HG03565 (cell line): ENCODE measurements around the gene RRP15.
A peak's percentile ranks its signal among the peaks of the same experiment; 100 is the strongest.

ENCODE experiments used
- ATAC-seq: cut with Tn5 transposase; IDR thresholded peaks from one replicate; pipeline ENCODE4 v1.9.1; 2021; ENCODE audit warnings: mild to moderate bottlenecking, moderate library complexity; ENCODE audit not compliant: unreplicated experiment

Gene RRP15

GRCh38 chr1:218357893-218358232, 72.8 kb downstream of the RRP15 start:
- no peak for ATAC-seq

DNA sequence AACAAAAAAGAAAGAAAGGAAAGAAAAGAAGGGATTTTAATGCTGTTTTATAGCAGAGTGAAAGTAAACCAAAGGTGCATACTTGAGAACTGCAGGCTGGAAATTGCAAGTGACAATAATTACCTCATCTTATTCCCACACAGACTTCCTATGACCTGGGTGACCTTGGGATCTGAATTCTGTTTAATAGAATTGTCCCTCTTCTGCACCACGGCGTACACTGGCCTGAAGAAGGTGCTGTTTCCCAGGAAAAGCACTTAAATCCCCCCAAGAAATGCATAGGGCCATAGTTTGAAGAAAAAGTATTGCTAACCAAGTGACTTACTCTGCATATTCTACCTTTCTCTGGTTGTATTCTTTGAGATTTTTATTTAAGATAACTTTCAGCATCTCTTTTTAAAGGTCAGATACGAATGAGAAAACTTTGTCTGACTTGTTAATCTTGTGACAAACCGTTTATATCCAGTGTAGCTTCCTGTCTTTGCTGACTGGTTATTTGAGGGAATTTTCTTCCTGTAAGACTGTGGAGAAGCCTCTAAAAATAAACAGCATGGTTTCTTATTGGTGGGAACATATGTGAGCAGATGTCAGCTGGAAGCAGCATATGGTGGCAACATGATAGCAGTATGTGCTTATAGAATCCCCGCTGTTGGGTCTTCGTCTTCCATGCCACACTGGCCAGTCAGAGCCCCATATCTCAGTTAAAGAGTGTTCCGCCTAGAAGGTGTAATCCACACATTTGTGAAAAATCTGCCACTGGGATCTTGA, 76.4 kb downstream of the RRP15 start:
- ATAC-seq = no peak

DNA sequence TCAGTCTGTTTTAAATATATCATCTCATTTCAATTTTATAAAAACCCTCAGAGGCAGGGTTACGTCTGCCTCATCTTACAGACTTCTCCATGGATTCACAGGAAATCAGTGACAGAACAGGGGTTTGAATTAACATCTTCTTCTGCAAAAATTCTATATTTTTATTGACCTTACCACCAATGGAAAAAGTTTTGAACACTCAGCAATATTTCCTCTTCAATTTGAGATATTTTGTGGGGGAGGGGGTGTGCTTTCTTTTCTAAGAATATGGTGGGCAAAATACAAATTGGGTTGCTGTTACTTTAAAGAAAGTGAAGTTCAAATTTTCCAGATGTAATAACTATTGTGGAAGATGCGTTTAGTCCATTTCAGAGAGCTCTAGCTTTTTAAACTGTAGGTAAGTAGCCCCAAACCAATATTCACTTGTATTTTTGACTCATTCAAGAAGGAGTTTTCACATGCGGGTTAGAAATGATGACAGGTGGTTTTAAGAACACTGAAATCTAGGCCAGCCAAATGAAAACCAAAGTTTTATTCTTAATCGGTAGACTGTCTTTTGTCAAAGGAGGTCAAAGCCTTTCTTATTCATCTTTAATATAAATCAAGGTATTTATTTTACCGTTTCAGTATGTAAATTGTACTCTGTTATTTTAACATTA, 77.5 kb downstream of the RRP15 start:
- ATAC-seq = no peak

GRCh38 chr1:218363141-218363540, 78.0 kb downstream of the RRP15 start:
- ATAC-seq = no peak

- ATAC-seq = no peak
These were observed 79.1 kb downstream of the RRP15 start for GRCh38 chr1:218364028-218364710.

- no peak for ATAC-seq
These were observed 80.3 kb downstream of the RRP15 start for GRCh38 chr1:218365226-218365999.

GRCh38 chr1:218366322-218367052, 81.4 kb downstream of the RRP15 start:
- no peak for ATAC-seq

DNA sequence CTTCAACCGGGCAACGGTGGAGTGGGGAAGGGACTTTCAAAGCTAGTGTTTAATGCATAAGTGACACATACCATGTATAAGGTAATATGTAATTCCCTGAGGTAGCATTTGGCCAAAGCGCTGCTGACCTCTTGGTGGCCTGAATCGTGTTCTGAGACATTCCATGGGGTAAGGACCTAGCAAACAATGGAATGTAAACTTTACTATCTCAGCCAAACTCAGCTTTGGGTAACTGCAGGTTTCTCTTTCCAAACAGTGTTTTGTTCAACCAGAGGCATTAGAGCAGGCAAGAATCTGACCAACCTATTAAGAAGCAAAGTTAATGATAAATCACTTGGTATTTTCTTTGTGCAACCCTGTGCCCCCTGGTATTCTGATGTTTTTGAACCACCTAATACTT, 82.0 kb downstream of the RRP15 start:
- ATAC-seq = no peak

GRCh38 chr1:218368686-218369085, 83.6 kb downstream of the RRP15 start:
- no peak for ATAC-seq

DNA sequence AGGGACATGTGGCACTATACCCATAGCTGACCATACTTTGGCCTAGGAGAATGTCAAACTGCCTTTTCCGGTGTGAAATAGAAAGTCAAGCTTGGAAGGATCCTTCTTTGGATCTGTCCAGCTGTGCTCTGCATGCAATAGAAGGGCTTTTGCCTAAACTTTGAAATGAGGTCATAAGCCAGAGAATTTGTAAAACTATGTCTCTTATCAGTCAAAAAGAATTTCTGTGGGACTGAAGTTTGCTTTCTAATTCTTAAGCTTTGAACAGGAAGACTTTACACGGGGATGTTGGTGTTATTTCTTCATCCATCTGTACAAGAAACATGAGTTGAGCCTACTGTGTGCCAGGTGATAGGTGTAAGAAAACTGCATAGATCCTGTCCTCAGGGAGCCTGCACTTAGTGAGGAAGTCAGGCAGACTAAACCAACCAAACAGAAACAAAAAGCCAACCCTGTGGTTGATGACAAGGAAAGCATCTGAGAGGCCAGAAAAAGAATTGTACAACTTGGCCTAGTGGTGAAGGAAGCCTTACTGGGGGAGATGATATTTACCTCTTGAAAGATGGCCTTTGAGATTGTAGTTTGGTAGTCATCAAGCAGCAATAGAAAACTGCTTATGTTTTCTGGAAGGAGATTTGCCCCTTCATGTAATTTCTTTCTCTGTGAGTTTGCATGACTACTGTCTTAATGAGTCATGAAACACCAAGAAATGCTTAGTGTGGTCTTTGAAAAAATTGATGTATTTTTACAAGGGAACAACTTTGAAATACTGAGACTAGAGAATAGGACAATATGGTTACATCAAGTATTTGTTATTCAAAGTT, 84.8 kb downstream of the RRP15 start:
- ATAC-seq = no peak

- no peak for ATAC-seq
These were observed 87.0 kb downstream of the RRP15 start for GRCh38 chr1:218371927-218372672.

- ATAC-seq = no peak
These were observed 89.6 kb downstream of the RRP15 start for GRCh38 chr1:218374401-218375353.

DNA sequence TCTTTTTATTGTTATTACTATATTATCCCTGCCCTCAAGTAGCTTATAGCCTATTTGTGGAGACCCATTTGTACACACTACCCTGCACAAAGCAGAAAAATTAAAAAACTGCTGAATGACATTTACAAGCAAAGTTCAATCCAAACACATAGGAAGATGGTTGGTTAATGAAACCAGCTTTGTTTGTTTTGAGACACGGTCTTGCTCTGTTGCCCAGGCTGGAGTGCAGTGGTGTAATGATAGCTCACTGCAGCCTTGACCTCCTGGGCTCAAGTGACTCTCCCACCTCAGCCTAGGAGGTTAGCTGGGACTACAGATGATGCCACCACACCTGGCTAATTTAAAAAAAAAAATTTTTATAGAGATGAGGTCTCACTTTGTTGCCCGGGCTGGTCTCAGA, 91.6 kb downstream of the RRP15 start:
- ATAC-seq = no peak

- peak; percentile 88 for ATAC-seq
These were observed 92.1 kb downstream of the RRP15 start for GRCh38 chr1:218377143-218377660.

GRCh38 chr1:218380125-218380977, 95.3 kb downstream of the RRP15 start:
- no peak for ATAC-seq

- no peak for ATAC-seq
These were observed 97.2 kb downstream of the RRP15 start for GRCh38 chr1:218382261-218382660.

GRCh38 chr1:218383051-218383450, 98.0 kb downstream of the RRP15 start:
- no peak for ATAC-seq
